ENCODE measurements around the gene MVD.

Gene MVD, protein sequence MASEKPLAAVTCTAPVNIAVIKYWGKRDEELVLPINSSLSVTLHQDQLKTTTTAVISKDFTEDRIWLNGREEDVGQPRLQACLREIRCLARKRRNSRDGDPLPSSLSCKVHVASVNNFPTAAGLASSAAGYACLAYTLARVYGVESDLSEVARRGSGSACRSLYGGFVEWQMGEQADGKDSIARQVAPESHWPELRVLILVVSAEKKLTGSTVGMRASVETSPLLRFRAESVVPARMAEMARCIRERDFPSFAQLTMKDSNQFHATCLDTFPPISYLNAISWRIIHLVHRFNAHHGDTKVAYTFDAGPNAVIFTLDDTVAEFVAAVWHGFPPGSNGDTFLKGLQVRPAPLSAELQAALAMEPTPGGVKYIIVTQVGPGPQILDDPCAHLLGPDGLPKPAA

DNA sequence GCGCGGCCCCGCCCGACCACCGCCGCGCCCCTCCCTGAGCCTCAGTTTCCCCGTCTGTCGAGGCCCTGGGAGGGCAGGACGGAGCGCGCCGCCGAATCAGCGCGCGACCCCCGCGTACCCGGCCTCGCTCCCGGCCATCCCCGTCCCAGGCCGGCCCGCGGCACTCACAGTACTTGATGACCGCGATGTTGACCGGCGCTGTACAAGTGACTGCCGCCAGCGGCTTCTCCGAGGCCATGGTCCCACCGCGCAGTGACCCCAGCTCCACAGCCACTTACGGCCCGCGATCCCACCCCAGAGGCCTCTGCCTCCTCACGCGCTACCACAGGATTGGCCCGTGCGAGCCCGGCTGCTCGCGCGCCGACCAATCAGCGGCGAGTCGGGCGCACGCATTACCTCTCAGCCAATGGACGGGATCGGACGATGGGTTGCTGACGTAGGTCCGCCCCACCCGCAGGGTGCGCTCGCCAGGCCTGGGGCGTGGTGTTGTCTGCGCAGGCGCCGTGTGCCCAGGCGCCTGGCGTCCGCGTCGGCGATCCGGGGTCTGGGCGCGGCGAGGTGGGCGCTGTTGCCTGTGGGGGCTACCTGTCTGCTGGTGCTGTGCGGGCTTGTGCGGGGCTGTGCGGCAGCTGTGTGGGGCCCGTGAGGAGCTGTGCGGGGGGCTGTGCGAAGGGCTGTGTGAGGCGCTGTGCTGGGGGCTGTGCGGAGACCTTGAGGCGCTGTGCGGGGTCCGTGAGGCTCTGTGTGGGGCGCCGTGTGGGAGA, at the start of gene MVD:
Gene MVD (minus strand): TSS at position 249 of the 764 bp plus-strand sequence. CDS start 11 bp downstream, at position 238.
- Histone ChIP-seq H3K27me3 (replicated peaks; ENCODE audit: control insufficient read depth, insufficient read depth, low read length) (no peaks in the 10 kb centered on the region), H3K36me3 (ENCODE audit: control insufficient read depth, insufficient read depth, low read length) (peaks cover 8% of the 10 kb centered on the region), H3K4me3 (replicated peaks; ENCODE audit: low read depth, low read length) (peak within 1 kb of the TSS; percentile 97)
- peak; percentile 99 for DNase-seq (ENCODE audit: extremely low read depth, insufficient read length)
- TF ChIP-seq, protein P1, sequence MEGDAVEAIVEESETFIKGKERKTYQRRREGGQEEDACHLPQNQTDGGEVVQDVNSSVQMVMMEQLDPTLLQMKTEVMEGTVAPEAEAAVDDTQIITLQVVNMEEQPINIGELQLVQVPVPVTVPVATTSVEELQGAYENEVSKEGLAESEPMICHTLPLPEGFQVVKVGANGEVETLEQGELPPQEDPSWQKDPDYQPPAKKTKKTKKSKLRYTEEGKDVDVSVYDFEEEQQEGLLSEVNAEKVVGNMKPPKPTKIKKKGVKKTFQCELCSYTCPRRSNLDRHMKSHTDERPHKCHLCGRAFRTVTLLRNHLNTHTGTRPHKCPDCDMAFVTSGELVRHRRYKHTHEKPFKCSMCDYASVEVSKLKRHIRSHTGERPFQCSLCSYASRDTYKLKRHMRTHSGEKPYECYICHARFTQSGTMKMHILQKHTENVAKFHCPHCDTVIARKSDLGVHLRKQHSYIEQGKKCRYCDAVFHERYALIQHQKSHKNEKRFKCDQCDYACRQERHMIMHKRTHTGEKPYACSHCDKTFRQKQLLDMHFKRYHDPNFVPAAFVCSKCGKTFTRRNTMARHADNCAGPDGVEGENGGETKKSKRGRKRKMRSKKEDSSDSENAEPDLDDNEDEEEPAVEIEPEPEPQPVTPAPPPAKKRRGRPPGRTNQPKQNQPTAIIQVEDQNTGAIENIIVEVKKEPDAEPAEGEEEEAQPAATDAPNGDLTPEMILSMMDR (IDR thresholded peaks at IDR 0.05; ENCODE audit: insufficient read depth, low read length, poor library complexity, severe bottlenecking): peak; percentile 26

DNA sequence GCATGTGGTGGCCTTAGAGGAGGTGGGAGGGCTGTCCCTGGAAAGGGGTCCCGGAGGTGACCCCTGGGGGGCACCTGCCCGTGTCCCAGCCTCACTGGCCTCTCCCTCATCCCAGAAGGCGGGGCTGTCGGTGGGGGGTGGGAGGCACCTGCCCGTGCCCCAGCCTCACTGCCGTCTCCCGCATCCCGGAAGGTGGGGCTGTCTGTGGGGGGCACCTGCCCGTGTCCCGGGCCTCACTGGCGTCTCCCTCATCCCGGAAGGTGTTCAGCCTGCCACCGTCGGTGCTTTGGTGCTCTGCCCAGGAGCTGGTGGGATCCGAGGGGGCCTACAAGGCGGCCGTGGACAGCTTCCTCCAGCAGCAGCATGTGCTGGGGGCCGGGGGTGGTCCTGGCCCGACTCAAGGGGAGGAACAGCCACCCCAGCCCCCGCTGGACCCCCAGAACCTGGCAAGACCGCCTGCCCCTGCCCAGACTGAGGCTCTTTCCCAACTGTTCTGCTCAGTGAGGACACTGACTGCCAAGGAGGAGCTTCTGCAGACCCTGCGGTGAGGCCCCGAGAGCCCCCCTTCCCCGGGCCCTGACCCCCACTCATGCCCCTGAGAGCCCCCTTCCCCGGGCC, 49.6 kb upstream of the MVD start:
- H3K36me3 ChIP-seq (ENCODE audit: control insufficient read depth, insufficient read depth, low read length): peaks cover 43% of the 10 kb centered on the region
- TF ChIP-seq, protein P1 (IDR thresholded peaks at IDR 0.05; ENCODE audit: insufficient read depth, low read length, poor library complexity, severe bottlenecking): no peak
- no peak overlapping the region for H3K4me3 ChIP-seq (replicated peaks; ENCODE audit: low read depth, low read length)
- no peak for DNase-seq (ENCODE audit: extremely low read depth, insufficient read length)
- no peaks in the 10 kb centered on the region for H3K27me3 ChIP-seq (replicated peaks; ENCODE audit: control insufficient read depth, insufficient read depth, low read length)

DNA sequence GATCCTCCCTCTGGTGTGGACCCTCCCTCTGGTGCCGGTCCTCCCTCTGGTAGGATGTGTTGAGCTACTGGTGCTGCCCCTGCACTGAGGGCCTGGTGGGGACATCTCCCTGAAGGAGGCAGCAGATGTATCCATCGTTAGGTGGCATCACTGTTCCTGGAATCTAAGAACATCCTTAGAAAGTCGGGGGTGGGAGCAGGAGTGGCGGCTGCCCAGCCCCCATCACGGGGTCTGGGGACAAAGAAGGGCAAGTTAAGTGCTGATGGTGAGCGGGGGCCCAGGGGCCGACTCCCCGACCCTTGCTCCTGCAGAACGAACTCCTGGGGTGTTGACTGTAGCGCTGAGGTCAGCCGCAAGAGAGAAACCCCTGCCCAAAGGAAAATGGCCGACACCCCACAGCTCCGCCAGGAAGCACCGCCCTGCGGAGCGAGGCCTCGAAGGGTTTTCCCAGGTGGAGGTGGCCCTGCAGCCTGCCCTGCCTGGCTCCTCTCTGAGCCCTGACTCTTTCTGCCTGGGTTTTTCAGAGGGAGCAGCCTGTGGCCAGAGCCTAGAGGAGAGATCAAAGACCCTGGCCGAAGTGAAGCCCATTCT, 49.0 kb upstream of the MVD start:
- no peak overlapping the region for H3K4me3 ChIP-seq (replicated peaks; ENCODE audit: low read depth, low read length)
- H3K27me3 ChIP-seq (replicated peaks; ENCODE audit: control insufficient read depth, insufficient read depth, low read length): no peaks in the 10 kb centered on the region
- no peak for DNase-seq (ENCODE audit: extremely low read depth, insufficient read length)
- peaks cover 38% of the 10 kb centered on the region for H3K36me3 ChIP-seq (ENCODE audit: control insufficient read depth, insufficient read depth, low read length)
- TF ChIP-seq, protein P1 (IDR thresholded peaks at IDR 0.05; ENCODE audit: insufficient read depth, low read length, poor library complexity, severe bottlenecking): no peak

DNA sequence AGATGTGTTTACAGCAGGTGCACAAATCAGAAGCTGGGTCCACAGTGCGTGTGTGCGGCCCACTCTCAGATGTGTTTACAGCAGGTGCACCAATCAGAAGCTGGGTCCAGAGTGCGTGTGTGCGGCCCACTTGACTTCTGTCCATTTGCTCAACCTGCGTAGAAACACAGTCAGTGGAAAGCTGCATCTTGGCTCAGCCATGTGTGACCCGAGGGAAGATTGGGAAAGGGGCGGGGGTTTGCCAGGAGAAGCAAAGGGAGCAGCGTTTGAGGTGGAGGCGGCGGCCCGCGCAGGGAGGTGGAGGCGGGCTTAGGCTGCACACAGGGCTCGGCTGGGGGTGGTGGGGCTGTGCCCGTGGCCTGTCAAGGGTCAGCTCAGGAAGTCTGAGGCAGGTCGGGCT, 47.7 kb upstream of the MVD start:
- TF ChIP-seq, protein P1 (IDR thresholded peaks at IDR 0.05; ENCODE audit: insufficient read depth, low read length, poor library complexity, severe bottlenecking): no peak
- no peak overlapping the region for H3K4me3 ChIP-seq (replicated peaks; ENCODE audit: low read depth, low read length)
- H3K36me3 ChIP-seq (ENCODE audit: control insufficient read depth, insufficient read depth, low read length): peaks cover 25% of the 10 kb centered on the region
- no peak for DNase-seq (ENCODE audit: extremely low read depth, insufficient read length)
- H3K27me3 ChIP-seq (replicated peaks; ENCODE audit: control insufficient read depth, insufficient read depth, low read length): no peaks in the 10 kb centered on the region

DNA sequence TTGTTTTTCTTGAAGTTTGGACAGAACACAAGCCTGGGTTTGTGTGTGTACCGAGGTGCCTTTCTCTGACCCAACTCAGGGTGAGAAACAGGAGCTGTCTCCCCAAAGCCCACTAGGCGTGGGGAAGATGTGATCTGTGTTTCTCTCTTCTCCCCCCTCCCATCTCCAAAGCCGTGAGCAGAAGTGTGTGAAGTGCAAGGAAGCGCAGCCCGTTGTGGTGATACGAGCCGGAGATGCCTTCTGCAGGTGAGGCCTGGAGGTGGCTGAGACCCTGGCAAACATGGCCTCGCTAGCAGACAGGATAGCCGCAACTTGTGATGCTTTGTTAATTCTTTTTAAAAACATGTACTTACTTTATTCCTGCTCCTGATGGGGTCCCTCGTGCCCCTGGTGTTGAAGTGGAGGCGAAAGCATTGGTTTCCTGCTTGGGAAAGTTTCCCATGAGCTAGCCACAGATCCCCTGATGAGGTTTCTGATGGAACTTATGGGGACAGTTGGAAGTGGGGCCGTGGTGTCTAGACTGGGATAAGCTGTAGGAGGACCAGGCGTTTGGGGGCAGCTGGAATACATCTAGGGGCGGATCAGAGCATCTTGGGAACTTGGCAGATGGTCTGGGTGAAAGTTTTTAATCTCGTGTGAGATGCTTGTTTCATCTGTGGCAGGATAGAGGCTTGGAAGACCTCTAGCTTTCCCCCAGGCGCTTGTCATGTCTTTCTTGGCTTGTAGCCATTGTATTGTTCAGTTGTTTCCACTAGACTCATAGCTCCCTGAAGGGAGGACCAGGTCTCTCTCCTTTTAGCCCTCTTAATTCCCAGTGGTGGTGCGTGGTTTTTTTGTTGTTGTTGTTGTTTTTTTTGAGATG, 44.3 kb upstream of the MVD start:
- Histone ChIP-seq H3K36me3 (ENCODE audit: control insufficient read depth, insufficient read depth, low read length) (peaks cover 7% of the 10 kb centered on the region), H3K4me3 (replicated peaks; ENCODE audit: low read depth, low read length) (peak overlapping the region; percentile 98), H3K27me3 (replicated peaks; ENCODE audit: control insufficient read depth, insufficient read depth, low read length) (no peaks in the 10 kb centered on the region)
- TF ChIP-seq, protein P1 (IDR thresholded peaks at IDR 0.05; ENCODE audit: insufficient read depth, low read length, poor library complexity, severe bottlenecking): no peak
- no peak for DNase-seq (ENCODE audit: extremely low read depth, insufficient read length)
